ENCODE results near the gene IL1R2. TPM values are rescaled to one million over a fixed set of nuclear protein-coding genes. Genes with fewer than 3 reads are reported as not detected.

IL1R2 gene
- total RNA-seq, 2 experiments from 2014 or later, result 10.3 to 10.5 TPM

DNA sequence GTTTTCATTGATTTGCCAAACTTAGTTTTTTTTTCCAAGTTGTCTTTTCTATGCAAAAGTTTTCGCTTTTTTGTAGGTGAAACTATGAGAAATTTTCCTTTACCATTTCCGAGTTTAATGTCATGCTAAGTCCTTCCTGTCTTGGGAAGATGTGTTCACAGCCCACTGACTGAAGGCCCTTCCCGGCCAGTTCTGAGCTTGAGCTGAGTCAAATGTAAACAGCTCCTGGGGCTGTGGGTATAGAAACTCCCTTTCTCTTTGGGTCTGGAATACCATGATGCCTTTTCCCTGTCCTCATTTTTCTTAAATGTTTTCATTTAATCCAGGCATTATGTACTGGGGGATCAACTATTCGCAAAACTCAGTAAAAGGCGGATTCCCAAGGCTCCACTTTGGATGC is 81.0 kb downstream of the IL1R2 start:
- Mint-ChIP-seq H3K9me3 (peaks cover 2% of the 10 kb centered on the region), H3K27me3 (ENCODE audit: low read depth) (no peaks in the 10 kb centered on the region), H3K27ac (no peak overlapping the region), H3K4me3 (no peak overlapping the region), H3K36me3 (ENCODE audit: low read depth) (no peaks in the 10 kb centered on the region), H3K4me1 (ENCODE audit: low read depth) (peaks cover 3% of the 10 kb centered on the region)
- DNase-seq, result no peak
- CTCF ChIA-PET, result interaction anchor here (0.7 kb wide), 1 partner anchor 726 kb away, joined by 3 read pairs; no protein-coding TSS in a partner anchor
- intact Hi-C loops (cut with micrococcal nuclease), result no loop called here

GRCh38 chr2:102073168-102073724 is 81.5 kb downstream of the IL1R2 start:
- H3K4me3 Mint-ChIP-seq, result no peak overlapping the region
- H3K27me3 Mint-ChIP-seq (ENCODE audit: low read depth), result no peaks in the 10 kb centered on the region
- H3K9me3 Mint-ChIP-seq, result peaks cover under 1% of the 10 kb centered on the region
- CTCF ChIA-PET, result interaction anchor here (0.6 to 0.7 kb wide), 2 partner anchors 19 to 727 kb away, joined by 3 read pairs; no protein-coding TSS in a partner anchor
- no peak for DNase-seq
- peaks cover 3% of the 10 kb centered on the region for H3K4me1 Mint-ChIP-seq (ENCODE audit: low read depth)
- intact Hi-C loops (cut with micrococcal nuclease), result no loop called here
- H3K27ac Mint-ChIP-seq, result no peak overlapping the region
- no peaks in the 10 kb centered on the region for H3K36me3 Mint-ChIP-seq (ENCODE audit: low read depth)

- DNase-seq, result no peak
- no peak overlapping the region for H3K4me3 Mint-ChIP-seq
- peaks cover 9% of the 10 kb centered on the region for H3K4me1 Mint-ChIP-seq (ENCODE audit: low read depth)
- CTCF ChIA-PET, result no interaction called here
- no peaks in the 10 kb centered on the region for H3K9me3 Mint-ChIP-seq
- H3K36me3 Mint-ChIP-seq (ENCODE audit: low read depth), result no peaks in the 10 kb centered on the region
- no peaks in the 10 kb centered on the region for H3K27me3 Mint-ChIP-seq (ENCODE audit: low read depth)
- H3K27ac Mint-ChIP-seq, result no peak overlapping the region
- intact Hi-C loops (cut with micrococcal nuclease), result no loop called here
Observed at GRCh38 chr2:102074152-102074783, 82.5 kb downstream of the IL1R2 start.

DNA sequence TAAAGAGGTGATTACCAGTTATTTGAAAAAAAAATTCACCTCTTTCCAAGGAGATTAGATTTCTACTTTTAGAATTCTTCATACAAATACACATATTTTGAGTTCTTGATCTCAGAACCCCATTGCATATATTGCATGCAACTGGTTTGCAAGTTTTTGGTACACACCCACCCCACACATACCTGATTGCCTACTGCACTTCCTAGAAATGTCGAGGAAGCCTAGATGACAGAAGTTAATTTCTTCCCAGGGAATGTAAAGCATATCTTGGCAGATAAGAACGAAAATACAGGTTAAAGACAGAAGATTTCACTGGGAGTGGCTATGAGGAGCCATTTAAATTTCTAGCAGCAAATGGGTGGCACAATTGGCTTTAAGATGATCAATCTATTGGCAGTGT is 83.7 kb downstream of the IL1R2 start:
- CTCF ChIA-PET, result no interaction called here
- H3K4me3 Mint-ChIP-seq, result no peak overlapping the region

GRCh38 chr2:102076512-102076911 is 84.8 kb downstream of the IL1R2 start:
- H3K4me1 Mint-ChIP-seq (ENCODE audit: low read depth), result peaks cover 26% of the 10 kb centered on the region
- no peak overlapping the region for H3K4me3 Mint-ChIP-seq
- peaks cover 2% of the 10 kb centered on the region for H3K9me3 Mint-ChIP-seq
- H3K36me3 Mint-ChIP-seq (ENCODE audit: low read depth), result no peaks in the 10 kb centered on the region
- no peak overlapping the region for H3K27ac Mint-ChIP-seq
- intact Hi-C loops (cut with micrococcal nuclease), result no loop called here
- DNase-seq, result no peak
- H3K27me3 Mint-ChIP-seq (ENCODE audit: low read depth), result no peaks in the 10 kb centered on the region
- CTCF ChIA-PET, result no interaction called here

More for the DNA sequence above, 83.7 kb downstream of the IL1R2 start:
- no peaks in the 10 kb centered on the region for H3K27me3 Mint-ChIP-seq (ENCODE audit: low read depth)
- peaks cover 2% of the 10 kb centered on the region for H3K9me3 Mint-ChIP-seq
- H3K27ac Mint-ChIP-seq, result no peak overlapping the region
- H3K36me3 Mint-ChIP-seq (ENCODE audit: low read depth), result no peaks in the 10 kb centered on the region
- peaks cover 16% of the 10 kb centered on the region for H3K4me1 Mint-ChIP-seq (ENCODE audit: low read depth)
- DNase-seq, result no peak
- intact Hi-C loops (cut with micrococcal nuclease), result no loop called here

Other genes starting within 250 kb of the IL1R2 start
- 1 to 10 TPM; 5.7 to 6.7 TPM for gene IL1R1, start 150.8 kb downstream of the IL1R2 start, total RNA-seq
- under 1 TPM; 0.30 to 0.91 TPM for gene IL1RL2, start 195.1 kb downstream of the IL1R2 start, total RNA-seq